ENCODE measurements around the gene ADK. TPM values are rescaled to one million over a fixed set of nuclear protein-coding genes. Genes with fewer than 3 reads are reported as not detected.
A peak's percentile ranks its signal among the peaks of the same experiment; 100 is the strongest.

ADK gene
- total and polyA plus RNA-seq, 2 of the 4 experiments (the other 2 are of a cell fraction) = 30.6 to 40.9 TPM

- Histone ChIP-seq H3K4me3 (ENCODE audit: insufficient read depth, low read depth, low read length) (no peak overlapping the region), H3K79me1 (ENCODE audit: low read depth in 1 of 2, low read length in 2 of 2) (peaks cover 0 to 10% of the 10 kb centered on the region in 2 experiments; a peak in 3 of 4 replicates), H4K8ac (ENCODE audit: low read depth in 2 of 2, low read length in 2 of 2) (peak overlapping the region in 1 of 2 experiments; percentile 2; a peak in 1 of 4 replicates), H3K36me3 (ENCODE audit: control insufficient read depth, insufficient read depth, low read length) (no peaks in the 10 kb centered on the region), H2BK20ac (ENCODE audit: low read depth, low read length) (peak overlapping the region; percentile 79; the same call in 1 of the 2 replicates), H3K9me3 (ENCODE audit: control insufficient read depth, insufficient read depth, low read length) (no peaks in the 10 kb centered on the region; the same call in 1 of the 2 replicates), H2BK5ac (ENCODE audit: low read depth, low read length, poor library complexity, severe bottlenecking) (peak overlapping the region; percentile 57), H3K27ac (ENCODE audit: insufficient read depth, low read length) (no peak overlapping the region), H2BK15ac (ENCODE audit: low read depth, low read length) (peak overlapping the region; percentile 24; the same call in 1 of the 3 replicates), H3K4me2 (ENCODE audit: low read depth, low read length) (peak overlapping the region; percentile 88; the same call in 1 of the 2 replicates), H3K4me1 (ENCODE audit: control insufficient read depth, insufficient read depth, low read length) (peaks cover 12% of the 10 kb centered on the region), H2AK9ac (replicated peaks; ENCODE audit: low read depth, low read length, poor library complexity) (no peak overlapping the region), H3K9me1 (ENCODE audit: insufficient read depth, low read length) (peaks cover 5% of the 10 kb centered on the region; the same call in 1 of the 2 replicates), H2AK5ac (ENCODE audit: low read depth, low read length) (no peak overlapping the region), H3K18ac (ENCODE audit: low read depth, low read length) (peak overlapping the region; percentile 93), H3K23ac (ENCODE audit: low read depth, low read length) (no peak overlapping the region), H4K5ac (ENCODE audit: low read depth, low read length) (peak overlapping the region; percentile 72; the same call in 1 of the 2 replicates), H2AFZ (replicated peaks; ENCODE audit: low read length, poor library complexity) (no peak overlapping the region), H3K27me3 (ENCODE audit: control insufficient read depth, insufficient read depth, low read length) (no peaks in the 10 kb centered on the region), H3K14ac (replicated peaks; ENCODE audit: low read depth, low read length) (peak overlapping the region; percentile 24), H4K20me1 (ENCODE audit: insufficient read depth, low read length) (no peaks in the 10 kb centered on the region; the same call in 1 of the 2 replicates), H3K4ac (ENCODE audit: low read depth, low read length) (peak overlapping the region; percentile 9; the same call in 1 of the 2 replicates), H4K91ac (ENCODE audit: insufficient read depth, low read depth, low read length) (0 out of 2 replicates have a peak overlapping the region, but pooled peaks have one; percentile 28), H3K56ac (ENCODE audit: extremely low read depth, insufficient read depth, low read length) (no peak overlapping the region), H3K9ac (ENCODE audit: low read depth, low read length) (no peak overlapping the region; the same call in 1 of the 2 replicates), H2BK120ac (ENCODE audit: low read depth, low read length) (peak overlapping the region; percentile 50)
- POLR2A ChIA-PET (ENCODE audit: unreplicated experiment) = no interaction called here
- 67% methylated on average over 1 of the region's 4 CpGs; no CpG with 5 or more reads in 1 of the 2 experiments for WGBS, 2 experiments (ENCODE audit: extremely low coverage in 2 of 2, insufficient read length in 1 of 2)
- ATAC-seq (ENCODE audit: low read depth) = no peak
- dilution Hi-C loops (cut with HindIII; ENCODE audit: low sequenced_read_pairs, unreplicated experiment) = no loop called here
- CTCF ChIA-PET = interaction anchor here (0.6 kb wide), 1 partner anchor 19 kb away, joined by 4 read pairs; no protein-coding TSS in a partner anchor
- no peak for TF ChIP-seq CTCF (conservative IDR thresholded peaks at IDR 0.05; ENCODE audit: low read depth, low read length)
- intact Hi-C loops (cut with micrococcal nuclease) = no loop called here
- no peak for DNase-seq
- in situ Hi-C loops (cut with MboI; ENCODE audit: low sequenced_read_pairs) = no loop called here
- no TSS peak for BruUV-seq (replicated peaks)
Measured at GRCh38 chr10:74500026-74500704, 349.1 kb downstream of the ADK start.

Data from IMR-90 (cell line).